HG03571 (cell line): Measurements from ENCODE around the gene PKD2.
"Not testable (repeated sequence)": the region's sequence is repeated elsewhere in the genome, so short reads cannot be mapped to it uniquely, and the experiment has no call there.

Experiments used
- ATAC-seq: cut with Tn5 transposase; IDR thresholded peaks from one replicate; pipeline ENCODE4 v1.9.1; 2021; ENCODE audit not compliant: unreplicated experiment

Gene PKD2

GRCh38 chr4:87985887-87986200 is 21.6 kb upstream of the PKD2 start:
- ATAC-seq: no peak

DNA sequence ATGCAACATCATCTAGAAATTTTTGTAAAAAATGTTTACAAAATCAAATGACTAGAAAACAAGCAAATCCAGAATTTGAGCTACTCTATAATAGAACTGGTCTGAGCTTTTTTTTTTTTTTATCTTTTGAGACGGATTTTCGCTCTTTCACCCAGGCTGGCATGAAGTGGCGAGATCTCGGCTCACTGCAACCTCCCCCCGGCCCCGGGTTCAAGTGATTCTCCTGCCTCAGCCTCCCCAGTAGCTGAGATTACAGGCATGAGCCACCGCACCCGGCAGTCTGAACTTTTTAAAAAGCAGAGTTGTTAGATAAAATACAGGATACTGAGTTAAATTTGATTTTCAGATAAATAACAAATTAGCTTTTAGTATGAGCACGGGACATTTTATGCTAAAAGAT is 20.9 kb upstream of the PKD2 start:
- no peak for ATAC-seq

- ATAC-seq: no peak
These were observed 17.7 kb upstream of the PKD2 start for GRCh38 chr4:87989765-87990164.

- no peak for ATAC-seq
These were observed 12.0 kb upstream of the PKD2 start for GRCh38 chr4:87995435-87995834.

DNA sequence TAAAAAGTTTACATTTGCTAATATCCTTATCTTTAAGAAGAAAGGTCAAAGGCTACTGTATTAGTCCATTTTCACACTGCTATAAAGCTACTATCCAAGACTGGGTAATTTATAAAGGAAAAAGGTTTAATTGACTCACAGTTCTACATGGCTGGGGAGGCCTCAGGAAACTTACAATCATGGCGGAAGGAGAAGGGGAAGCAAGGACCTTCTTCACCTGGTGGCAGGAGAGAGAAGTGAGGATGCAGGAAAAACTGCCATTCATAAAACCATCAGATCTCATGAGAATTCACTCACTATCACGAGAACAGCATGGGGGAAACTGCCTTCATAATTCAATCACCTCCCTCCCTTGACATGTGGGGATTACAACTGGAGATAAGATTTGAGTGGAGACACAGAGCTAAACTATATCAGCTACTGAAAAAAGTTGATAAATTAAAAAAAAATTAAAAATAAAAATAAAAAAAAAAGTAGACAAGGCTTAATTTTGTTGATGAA is 8.2 kb upstream of the PKD2 start:
- not testable (repeated sequence) for ATAC-seq

DNA sequence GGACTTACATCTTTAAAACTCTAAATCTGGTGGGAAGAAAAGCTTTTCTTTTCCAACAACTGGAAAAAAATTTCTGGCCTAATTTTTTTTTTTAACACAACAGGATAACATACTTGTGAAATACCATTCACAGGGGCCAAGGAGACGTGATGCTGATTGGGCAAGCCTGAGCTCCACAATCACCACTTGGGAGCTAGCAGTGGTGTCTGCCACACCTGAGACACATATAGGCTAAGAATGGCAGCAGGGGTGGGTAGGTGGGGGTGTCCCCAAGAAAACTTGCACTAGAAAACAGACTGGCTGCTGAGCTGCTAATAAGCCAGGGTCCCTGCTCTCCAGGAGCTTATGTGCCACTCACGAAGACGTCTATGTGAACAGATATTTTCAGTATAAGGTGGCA is 5.6 kb upstream of the PKD2 start:
- ATAC-seq: no peak

GRCh38 chr4:88002786-88003185 is 4.6 kb upstream of the PKD2 start:
- ATAC-seq: no peak

DNA sequence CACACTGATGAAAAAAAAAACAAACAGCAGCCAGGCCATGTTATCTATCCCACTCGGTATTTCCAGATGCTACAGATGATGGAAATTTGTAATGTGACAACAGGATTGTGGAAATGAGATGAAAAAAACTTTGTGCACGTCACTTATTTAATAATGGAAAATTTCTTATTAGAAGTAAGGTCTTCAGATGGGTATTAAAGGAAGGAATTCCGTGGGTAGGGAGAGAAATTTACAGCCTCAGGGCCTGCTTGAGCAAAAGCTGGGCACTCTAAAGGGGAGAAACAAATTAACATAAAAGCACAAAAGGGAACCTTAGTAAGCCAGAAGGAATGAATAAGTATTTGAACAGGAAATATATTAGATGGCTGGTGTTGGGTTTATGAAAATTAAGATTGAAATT is 4.2 kb upstream of the PKD2 start:
- no peak for ATAC-seq

GRCh38 chr4:88005076-88005475 is 2.4 kb upstream of the PKD2 start:
- ATAC-seq: no peak

GRCh38 chr4:88005946-88006345 is 1.5 kb upstream of the PKD2 start:
- no peak for ATAC-seq

GRCh38 chr4:88006956-88007303 is 505 bp upstream of the PKD2 start:
- no peak for ATAC-seq

GRCh38 chr4:88008122-88008742 is 797 bp downstream of the PKD2 start:
- peak; percentile 35 for ATAC-seq

DNA sequence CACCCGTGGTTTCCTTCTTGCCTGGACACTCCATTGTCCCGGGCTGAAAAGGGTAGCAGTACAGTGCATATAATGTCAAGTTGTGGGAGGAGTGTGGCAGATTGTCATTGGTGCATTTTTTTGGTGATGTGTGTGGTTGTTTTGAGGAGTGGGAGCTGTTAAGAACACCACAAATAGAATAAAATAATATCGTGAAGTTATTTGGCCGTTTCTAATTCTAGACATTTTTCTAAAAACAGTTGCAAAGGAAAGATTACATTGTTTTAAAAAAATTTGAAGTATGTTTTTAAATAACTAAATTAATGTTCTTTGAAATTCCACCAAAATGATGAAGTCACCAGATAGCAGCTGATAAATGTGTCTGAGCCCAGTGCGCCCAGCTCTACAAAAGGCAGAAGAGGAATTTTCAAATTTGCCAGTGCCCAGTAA is 1.3 kb downstream of the PKD2 start:
- ATAC-seq: no peak

DNA sequence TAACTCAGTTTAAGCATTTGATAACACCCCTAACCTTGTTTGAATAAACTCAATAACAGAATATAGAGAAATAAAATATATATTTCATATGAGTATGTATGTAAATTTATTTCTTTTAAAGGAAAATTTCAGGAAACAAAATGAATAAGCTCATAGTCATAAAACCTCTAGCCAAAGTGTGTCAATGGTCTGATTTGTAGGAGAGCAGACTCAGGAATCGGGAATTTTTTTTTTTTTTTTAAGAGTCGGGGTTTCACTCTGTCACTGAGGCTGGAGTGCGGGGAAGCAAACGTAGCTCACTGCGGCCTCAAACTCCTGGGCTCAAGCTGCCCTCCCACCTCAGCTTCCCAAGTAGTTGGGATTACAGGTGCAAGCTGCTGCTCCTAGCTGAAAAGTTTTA is 2.4 kb downstream of the PKD2 start:
- no peak for ATAC-seq

- no peak for ATAC-seq
These were observed 3.5 kb downstream of the PKD2 start for GRCh38 chr4:88010966-88011365.

DNA sequence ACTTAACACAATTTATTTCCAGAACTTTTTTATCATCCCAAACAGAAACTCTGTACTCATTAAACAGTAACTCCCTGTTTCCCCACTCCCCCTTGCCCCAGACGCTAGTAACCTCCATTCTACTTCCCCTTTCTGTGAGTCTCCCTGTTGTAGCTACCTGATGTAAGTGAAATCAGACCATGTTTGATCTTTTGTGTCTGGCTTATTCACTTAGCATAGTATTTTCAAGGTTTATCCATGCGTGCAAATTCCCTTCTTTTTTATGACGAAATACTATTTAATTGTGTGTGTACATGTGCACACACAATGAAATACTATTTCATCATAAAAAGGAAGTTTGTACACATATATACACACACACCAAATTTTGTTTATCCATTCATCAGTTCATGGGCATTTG is 5.2 kb downstream of the PKD2 start:
- peak; percentile 46 for ATAC-seq

DNA sequence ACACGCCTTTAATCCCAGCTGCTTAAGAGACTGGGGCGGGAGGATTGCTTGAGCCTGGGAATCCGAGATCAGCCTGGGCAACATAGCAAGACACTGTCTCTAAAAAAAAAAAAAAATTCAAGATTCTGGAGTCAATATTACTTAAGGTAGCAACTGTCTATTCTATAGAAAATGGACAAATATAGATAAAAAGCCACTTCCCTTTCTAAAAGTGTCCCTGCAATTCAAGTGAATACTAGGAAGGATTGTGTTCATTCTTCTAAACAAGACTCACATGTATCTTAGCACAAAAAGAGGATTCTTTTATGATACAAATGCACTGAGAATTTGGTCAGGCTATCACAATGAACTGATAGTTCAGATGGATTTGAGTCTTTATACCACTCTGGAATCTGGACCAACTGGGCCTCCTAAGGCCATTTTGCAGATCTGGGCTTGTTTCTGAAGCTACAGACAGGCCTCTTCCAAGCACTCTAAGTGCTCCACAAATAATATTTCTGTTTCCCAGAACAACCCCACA is 7.0 kb downstream of the PKD2 start:
- ATAC-seq: no peak

- ATAC-seq: no peak
These were observed 8.3 kb downstream of the PKD2 start for GRCh38 chr4:88015659-88016295.

- ATAC-seq: no peak
These were observed 10.3 kb downstream of the PKD2 start for GRCh38 chr4:88017516-88018297.

DNA sequence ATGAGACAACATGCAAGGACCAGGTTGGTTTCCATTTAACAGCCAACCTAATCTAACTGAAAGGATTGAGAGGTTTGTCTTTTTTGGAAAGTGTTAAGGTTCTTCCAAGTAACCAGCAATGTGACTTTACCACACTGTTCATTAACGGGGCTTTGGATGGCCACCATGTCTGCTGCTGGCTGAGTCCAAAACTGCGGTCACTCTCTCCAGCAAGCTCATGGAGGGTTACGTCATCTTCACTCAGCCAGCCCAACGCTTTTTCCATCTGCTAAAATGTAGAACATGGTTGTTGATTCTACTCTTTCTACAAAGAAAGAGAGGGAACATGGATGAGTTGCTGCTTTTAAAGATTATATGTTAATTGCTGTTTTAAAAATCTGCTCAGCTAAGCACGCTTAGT is 11.0 kb downstream of the PKD2 start:
- ATAC-seq: no peak

- no peak for ATAC-seq
These were observed 14.4 kb downstream of the PKD2 start for GRCh38 chr4:88021824-88022223.

- no peak for ATAC-seq
These were observed 14.9 kb downstream of the PKD2 start for GRCh38 chr4:88022289-88022688.
